GM18508 (cell line): Measurements from ENCODE around the gene LRRC9.
"Not testable (repeated sequence)": the region's sequence is repeated elsewhere in the genome, so short reads cannot be mapped to it uniquely, and the experiment has no call there.

Experiments used
- ATAC-seq: cut with Tn5 transposase; IDR thresholded peaks from one replicate; pipeline ENCODE4 v1.9.1; 2021; ENCODE audit warnings: moderate number of reproducible peaks; ENCODE audit not compliant: insufficient read depth, unreplicated experiment

The LRRC9 gene

DNA sequence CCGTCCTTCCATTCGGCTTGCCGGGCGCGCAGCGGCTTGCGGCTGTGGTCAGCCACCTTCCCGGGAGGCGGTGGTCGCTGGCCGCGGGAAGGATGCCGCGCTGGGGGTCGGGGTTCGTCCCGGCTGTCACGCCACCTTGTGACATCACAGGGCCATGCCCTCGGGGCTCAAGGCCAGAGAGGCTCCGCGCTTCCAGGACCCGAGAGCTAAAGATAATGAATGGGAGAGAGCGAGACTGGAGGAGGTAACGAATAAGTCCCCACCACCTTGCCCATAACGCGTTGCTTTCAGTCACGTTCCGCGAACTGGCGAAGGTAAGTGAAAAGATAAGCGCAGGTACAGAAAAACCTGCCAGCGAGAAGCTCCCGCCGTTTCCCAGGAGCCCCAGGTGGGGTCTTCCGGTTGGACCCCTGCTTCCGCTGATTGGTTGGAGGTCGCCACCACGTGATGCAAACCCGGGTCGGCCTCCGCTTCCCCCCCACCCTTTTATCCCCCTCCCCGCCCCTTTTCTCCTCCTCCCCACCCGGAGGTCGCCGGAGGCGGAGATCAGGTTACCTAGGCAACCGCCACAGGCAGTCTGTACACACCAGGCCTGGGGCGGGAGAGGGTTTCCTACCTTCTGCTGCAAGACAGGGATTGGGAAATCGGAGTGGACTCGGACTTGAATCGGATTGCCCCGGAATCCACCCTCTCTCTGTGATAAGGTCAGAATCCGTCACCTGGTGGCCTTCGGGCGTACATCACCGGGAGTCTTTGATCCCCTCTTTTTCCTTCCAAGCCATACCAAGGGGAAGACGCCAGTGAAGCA, at the start of gene LRRC9:
LRRC9 (plus strand) TSS at position 575 of the 808 bp plus-strand sequence.
- no peak for ATAC-seq

DNA sequence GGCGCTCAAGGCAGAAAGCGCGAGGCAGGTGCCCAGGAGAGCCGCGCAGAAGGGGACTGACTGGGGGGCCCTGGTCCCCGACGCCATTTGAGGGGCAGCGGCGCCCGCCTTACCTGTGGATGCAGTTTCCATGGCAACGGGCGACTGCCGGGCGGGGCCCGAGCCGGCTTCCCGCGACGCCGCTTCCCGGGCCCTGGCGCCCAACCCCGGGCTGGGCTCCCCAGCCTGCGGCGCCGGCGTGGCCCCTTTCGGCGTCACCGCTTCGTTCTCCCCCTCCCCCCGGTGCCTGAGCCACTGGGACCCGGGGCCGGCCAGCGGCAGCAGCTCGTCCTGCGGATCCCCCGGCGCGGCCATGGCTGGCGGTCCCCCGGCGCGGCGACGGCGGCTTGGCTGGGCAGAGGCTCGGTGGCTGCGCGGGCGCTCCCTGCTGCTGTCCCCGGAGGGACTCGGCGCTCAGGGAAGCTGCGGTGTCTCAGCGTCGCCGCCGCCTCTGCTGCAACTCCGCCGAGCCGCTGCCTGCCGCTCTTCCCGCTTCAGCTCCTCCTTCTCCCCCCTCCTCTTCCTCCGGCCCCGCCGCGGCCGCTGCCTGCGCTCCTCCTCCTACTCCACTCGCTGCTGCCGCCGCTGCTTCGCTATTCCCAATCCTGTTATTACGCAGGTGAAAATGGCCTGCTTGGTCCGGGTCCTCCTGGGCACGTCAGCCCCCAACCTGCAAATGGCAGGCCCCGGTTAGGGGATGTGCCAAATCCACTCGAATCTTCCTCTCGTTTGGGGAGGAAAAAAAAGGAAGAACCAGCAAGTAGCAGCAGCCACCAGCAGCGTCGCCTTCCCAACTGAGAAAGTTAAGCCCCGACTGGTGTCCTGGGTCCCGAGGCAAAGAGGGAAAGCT, 49.4 kb upstream of the LRRC9 start, which contains the start of gene RTN1:
RTN1 (minus strand) TSS at position 500 of the 889 bp plus-strand sequence; CDS start at position 354, 146 bp downstream.
- no peak for ATAC-seq

GRCh38 chr14:59871166-59871495, 48.8 kb upstream of the LRRC9 start:
- ATAC-seq, result no peak

- ATAC-seq, result no peak
These were observed 37.0 kb upstream of the LRRC9 start for GRCh38 chr14:59882957-59883356.

- no peak for ATAC-seq
These were observed 29.3 kb upstream of the LRRC9 start for GRCh38 chr14:59890676-59891075.

DNA sequence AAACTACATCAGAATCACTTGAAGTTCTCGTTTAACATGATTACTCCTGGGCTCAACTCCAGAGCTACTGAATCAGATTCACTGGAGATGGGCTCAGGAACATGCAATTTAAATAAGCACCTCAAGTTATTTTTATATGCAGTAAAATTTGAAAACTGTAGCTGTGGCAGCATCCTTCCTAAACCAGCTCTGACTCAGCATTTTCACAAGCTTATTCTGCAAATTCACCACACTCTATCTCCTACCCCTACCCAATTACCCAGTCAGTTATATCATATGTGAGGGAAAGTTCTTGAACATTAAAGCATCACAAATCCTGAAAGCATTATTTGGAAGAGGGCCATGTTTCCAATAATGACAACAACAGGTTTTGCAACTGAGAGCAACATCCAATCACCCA, 24.2 kb upstream of the LRRC9 start:
- ATAC-seq, result no peak

- no peak for ATAC-seq
These were observed 22.1 kb upstream of the LRRC9 start for GRCh38 chr14:59897757-59898383.

DNA sequence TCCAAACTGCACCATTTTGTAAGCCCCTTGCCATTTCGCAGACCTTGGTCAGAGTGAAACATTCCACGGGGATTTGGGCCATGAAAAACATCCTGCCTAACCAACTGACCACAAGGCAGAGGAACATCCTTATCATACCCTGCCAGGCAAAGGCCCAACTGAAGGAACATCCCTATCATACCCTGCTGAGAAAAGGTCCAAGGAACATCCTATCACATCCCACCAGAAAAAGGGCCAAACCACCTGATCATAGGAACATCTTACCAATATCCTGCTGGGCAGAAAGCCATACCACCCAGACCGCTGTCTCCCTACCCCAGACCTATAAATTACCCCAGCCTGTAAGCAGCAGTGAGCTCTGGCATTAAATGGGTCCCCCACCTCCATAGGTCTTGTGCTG, 19.4 kb upstream of the LRRC9 start:
- no peak for ATAC-seq

- no peak for ATAC-seq
These were observed 15.8 kb upstream of the LRRC9 start for GRCh38 chr14:59904184-59904583.

- no peak for ATAC-seq
These were observed 14.8 kb upstream of the LRRC9 start for GRCh38 chr14:59905188-59905587.

GRCh38 chr14:59912443-59912842, 7.5 kb upstream of the LRRC9 start:
- no peak for ATAC-seq

- no peak for ATAC-seq
These were observed 6.8 kb upstream of the LRRC9 start for GRCh38 chr14:59913187-59913586.

DNA sequence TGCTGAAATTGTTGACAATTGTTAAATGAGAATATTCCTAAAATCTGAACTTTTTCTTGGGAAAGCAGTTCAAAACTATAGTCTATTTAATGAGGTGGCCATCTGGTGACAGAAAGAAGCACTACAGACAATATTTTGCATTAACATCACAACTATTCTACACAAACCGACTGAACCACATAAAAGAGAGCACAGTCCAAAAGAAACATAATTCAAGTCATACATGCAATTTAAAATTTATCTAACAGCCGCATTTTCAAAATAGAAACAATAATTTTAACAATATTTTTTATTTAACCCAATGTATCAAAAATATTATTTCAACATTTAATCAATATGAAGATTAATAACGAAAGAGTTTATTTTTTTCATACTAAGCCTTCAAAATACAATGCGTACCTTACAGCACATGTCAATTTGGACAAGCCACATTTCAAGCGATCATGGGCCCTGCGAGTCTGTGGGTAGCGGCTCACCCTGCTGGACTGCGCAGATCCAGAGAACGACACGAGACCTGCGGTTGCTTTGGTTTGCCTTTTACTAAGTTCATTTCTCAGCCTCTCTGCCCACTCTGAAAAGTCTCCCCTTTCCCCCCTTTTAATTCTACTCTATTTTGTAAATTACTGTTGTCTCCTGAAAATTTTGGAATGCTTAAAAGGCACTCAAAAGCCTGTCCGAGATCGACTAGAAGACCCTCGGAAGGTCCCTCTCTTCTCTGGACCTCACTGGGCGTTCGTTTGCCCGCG, 947 bp upstream of the LRRC9 start:
- ATAC-seq, result no peak

GRCh38 chr14:59920378-59920683, 387 bp downstream of the LRRC9 start:
- no peak for ATAC-seq

DNA sequence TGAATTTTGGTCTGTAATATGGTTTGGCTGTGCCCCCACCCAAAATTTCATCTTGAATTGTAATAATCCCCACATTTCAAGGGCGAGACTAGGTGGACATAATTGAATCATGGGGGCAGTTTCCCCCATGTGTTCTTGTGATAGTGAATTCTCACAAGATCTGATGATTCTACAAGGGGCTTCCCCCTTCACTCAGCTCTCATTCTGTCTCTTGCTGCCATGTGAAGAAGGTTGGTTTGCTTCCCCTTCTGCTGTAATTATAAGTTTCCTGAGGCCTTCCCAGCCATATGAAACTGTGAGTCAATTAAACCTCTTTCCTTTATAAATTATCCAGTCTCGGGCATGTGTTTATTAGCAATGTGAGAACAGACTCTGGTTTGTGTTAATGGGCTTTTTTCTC, 5.9 kb downstream of the LRRC9 start:
- ATAC-seq, result no peak

- no peak for ATAC-seq
These were observed 6.6 kb downstream of the LRRC9 start for GRCh38 chr14:59926534-59926933.

GRCh38 chr14:59931237-59931636, 11.3 kb downstream of the LRRC9 start:
- no peak for ATAC-seq

GRCh38 chr14:59936145-59936544, 16.2 kb downstream of the LRRC9 start:
- no peak for ATAC-seq

DNA sequence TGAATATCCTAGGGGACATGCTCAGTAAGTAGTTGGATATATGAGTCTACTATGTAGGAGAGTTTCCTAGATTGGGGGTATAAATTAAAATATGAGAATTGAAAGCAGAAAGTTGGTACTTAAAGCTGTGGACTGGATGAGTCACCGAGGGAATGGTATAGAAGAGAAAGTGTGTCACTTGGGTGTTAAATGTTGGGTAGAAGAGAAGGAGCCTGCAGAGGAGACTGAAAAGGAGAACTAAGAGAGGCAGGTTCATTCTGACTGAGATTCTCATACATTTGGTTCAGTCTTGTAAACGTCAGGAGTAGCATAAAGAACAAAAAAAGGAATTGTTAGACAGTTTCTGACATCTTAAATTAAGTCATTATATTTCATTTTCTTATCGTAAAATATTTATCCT, 19.9 kb downstream of the LRRC9 start:
- ATAC-seq, result no peak

GRCh38 chr14:59942296-59942862, 22.4 kb downstream of the LRRC9 start:
- not testable (repeated sequence) for ATAC-seq
